Measurements from ENCODE around the gene GNAT2. TPM values are rescaled to one million over a fixed set of nuclear protein-coding genes. Genes with fewer than 3 reads are reported as not detected.

The GNAT2 gene
- total RNA-seq, 1 donor from 2014 or later: not detected

GRCh38 chr1:109592916-109593315 is 26.5 kb downstream of the GNAT2 start:
- H3K4me3 ChIP-seq (ENCODE audit: low read depth, low read length): no peak overlapping the region
- TF ChIP-seq, protein P1, sequence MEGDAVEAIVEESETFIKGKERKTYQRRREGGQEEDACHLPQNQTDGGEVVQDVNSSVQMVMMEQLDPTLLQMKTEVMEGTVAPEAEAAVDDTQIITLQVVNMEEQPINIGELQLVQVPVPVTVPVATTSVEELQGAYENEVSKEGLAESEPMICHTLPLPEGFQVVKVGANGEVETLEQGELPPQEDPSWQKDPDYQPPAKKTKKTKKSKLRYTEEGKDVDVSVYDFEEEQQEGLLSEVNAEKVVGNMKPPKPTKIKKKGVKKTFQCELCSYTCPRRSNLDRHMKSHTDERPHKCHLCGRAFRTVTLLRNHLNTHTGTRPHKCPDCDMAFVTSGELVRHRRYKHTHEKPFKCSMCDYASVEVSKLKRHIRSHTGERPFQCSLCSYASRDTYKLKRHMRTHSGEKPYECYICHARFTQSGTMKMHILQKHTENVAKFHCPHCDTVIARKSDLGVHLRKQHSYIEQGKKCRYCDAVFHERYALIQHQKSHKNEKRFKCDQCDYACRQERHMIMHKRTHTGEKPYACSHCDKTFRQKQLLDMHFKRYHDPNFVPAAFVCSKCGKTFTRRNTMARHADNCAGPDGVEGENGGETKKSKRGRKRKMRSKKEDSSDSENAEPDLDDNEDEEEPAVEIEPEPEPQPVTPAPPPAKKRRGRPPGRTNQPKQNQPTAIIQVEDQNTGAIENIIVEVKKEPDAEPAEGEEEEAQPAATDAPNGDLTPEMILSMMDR (conservative IDR thresholded peaks at IDR 0.05; ENCODE audit: low read depth, low read length): no peak
- no peak for DNase-seq (ENCODE audit: low read depth)

GRCh38 chr1:109589679-109590078 is 29.7 kb downstream of the GNAT2 start:
- no peak overlapping the region for H3K4me3 ChIP-seq (ENCODE audit: low read depth, low read length)
- TF ChIP-seq, protein P1 (conservative IDR thresholded peaks at IDR 0.05; ENCODE audit: low read depth, low read length): no peak
- DNase-seq (ENCODE audit: low read depth): no peak

DNA sequence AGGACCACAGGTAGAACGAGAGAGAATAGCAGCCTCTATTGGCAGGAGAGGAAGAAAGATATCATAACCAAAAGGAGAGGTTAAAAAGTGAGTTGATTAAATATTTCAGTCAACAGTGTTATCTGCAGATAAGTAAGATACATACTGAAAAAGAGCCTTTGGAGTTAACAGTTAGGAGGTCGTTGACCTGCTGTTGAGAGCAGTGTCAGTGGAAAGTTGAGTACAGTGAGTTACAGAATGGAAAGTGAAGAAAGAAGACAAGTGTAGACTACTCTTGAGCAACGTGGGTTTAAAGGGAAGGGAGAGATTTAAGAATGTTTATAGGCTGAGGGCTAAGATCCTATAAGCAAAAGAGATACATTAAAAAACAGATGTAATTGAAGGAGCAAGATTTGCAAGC is 30.2 kb downstream of the GNAT2 start:
- H3K4me3 ChIP-seq (ENCODE audit: low read depth, low read length): no peak overlapping the region
- no peak for DNase-seq (ENCODE audit: low read depth)
- TF ChIP-seq, protein P1 (conservative IDR thresholded peaks at IDR 0.05; ENCODE audit: low read depth, low read length): no peak

DNA sequence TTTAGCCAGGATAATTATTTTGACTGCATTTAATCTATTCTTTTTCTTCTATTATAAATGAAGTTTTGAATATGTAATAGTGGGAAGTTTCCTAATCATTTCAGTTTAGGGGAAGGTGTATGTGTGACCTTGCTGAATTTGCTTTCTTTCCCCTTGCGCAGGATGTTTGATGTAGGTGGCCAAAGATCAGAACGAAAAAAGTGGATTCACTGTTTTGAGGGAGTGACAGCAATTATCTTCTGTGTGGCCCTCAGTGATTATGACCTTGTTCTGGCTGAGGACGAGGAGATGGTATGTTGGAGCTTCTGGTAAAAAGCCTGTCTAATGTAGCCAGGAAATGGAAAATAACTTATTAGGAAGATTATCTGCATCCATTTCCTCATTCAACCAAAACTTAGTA is 33.4 kb downstream of the GNAT2 start:
- no peak overlapping the region for H3K4me3 ChIP-seq (ENCODE audit: low read depth, low read length)
- TF ChIP-seq, protein P1 (conservative IDR thresholded peaks at IDR 0.05; ENCODE audit: low read depth, low read length): no peak
- no peak for DNase-seq (ENCODE audit: low read depth)

GRCh38 chr1:109584766-109585165 is 34.6 kb downstream of the GNAT2 start:
- no peak overlapping the region for H3K4me3 ChIP-seq (ENCODE audit: low read depth, low read length)
- DNase-seq (ENCODE audit: low read depth): no peak
- TF ChIP-seq, protein P1 (conservative IDR thresholded peaks at IDR 0.05; ENCODE audit: low read depth, low read length): no peak

- TF ChIP-seq, protein P1 (conservative IDR thresholded peaks at IDR 0.05; ENCODE audit: low read depth, low read length): no peak
- H3K4me3 ChIP-seq (ENCODE audit: low read depth, low read length): no peak overlapping the region
- no peak for DNase-seq (ENCODE audit: low read depth)
Measured at GRCh38 chr1:109582021-109582420, 37.4 kb downstream of the GNAT2 start.

GRCh38 chr1:109579491-109579890 is 39.9 kb downstream of the GNAT2 start:
- H3K4me3 ChIP-seq (ENCODE audit: low read depth, low read length): no peak overlapping the region
- TF ChIP-seq, protein P1 (conservative IDR thresholded peaks at IDR 0.05; ENCODE audit: low read depth, low read length): no peak
- no peak for DNase-seq (ENCODE audit: low read depth)

Measured in epithelial cell of proximal tubule (primary cell).